GM10266 (cell line): ENCODE results near the gene RNU5D-1.

Source experiments
- DNase-seq: peaks from one replicate; pipeline ENCODE4 v3.0.0; 2012; ENCODE audit errors: extremely low spot score
- CTCF ChIP-seq: IDR thresholded peaks from 2 replicates; pipeline ENCODE4 v1.5.1; 2012; ENCODE audit warnings: mild to moderate bottlenecking, low read depth; ENCODE audit not compliant: control insufficient read depth, insufficient read depth; ENCODE audit errors: missing control alignments

The RNU5D-1 gene

GRCh38 chr1:44724955-44725698 lies 5.8 kb downstream of the RNU5D-1 start:
- TF ChIP-seq CTCF = no peak
- no peak for DNase-seq

GRCh38 chr1:44724296-44724954 lies 6.5 kb downstream of the RNU5D-1 start:
- no peak for DNase-seq
- no peak for TF ChIP-seq CTCF

GRCh38 chr1:44723496-44724295 lies 7.3 kb downstream of the RNU5D-1 start:
- DNase-seq = peak; percentile 77
- no peak for TF ChIP-seq CTCF

GRCh38 chr1:44723064-44723463 lies 7.9 kb downstream of the RNU5D-1 start:
- TF ChIP-seq CTCF = no peak
- peak; percentile 45 for DNase-seq

GRCh38 chr1:44721485-44722361 lies 9.2 kb downstream of the RNU5D-1 start:
- no peak for TF ChIP-seq CTCF
- peak; percentile 88 for DNase-seq

- no peak for TF ChIP-seq CTCF
These were observed 10.7 kb downstream of the RNU5D-1 start for GRCh38 chr1:44720281-44720680.

More at GRCh38 chr1:44720281-44720680, 10.7 kb downstream of the RNU5D-1 start:
- DNase-seq = no peak
